HS-27A (cell line): ENCODE measurements around the gene DDC.

Source experiments
- DNase-seq: peaks from one replicate; pipeline ENCODE4 v3.0.0-alpha.2; 2012; ENCODE audit warnings: low read depth, missing footprints

Gene DDC

DNA sequence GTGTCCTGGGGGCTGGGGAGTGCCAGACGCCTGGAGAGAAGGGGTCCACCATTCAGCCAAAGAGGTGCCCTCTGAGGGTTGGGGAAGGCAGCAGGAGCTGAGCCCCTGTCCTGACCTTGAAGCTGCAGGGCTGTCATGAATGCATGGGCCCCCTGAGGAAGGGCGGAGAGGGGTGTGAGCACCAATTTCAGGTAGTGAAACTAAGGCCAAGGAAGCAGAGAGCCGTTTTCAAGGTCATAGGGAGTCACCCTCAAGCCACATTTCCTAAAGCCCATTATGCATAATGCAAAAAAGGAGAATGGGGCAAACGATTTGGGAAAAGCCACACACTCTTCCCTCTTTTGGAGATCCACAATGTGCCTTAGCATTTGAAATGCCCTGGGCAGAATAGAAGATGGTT lies 152.2 kb downstream of the DDC start:
- no peak for DNase-seq

DNA sequence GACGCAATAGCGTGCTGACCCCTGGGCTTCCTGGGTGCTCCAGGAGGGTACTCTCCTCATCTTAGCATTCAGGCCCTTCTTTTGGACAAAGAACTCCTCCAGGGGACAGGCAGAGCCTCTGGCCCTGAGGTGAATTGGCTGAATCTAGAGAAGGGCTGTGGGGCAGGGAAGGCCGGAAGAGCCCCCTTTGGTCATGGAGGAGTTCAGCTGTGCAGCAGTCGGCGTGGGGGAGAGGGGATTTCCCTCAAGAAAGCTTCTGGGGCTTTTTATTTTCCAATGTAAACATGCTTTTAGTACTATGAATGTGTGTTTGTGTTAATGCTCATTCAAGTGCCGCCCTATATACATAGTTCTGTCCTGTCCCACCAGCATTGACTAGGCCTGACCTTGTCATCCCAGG lies 153.9 kb downstream of the DDC start:
- DNase-seq, result no peak

- no peak for DNase-seq
Measured at GRCh38 chr7:50409856-50410745, 155.1 kb downstream of the DDC start.
